Endodermal cell (in vitro differentiated cells): ENCODE measurements around the gene TMEM229A. TPM values are rescaled to one million over a fixed set of nuclear protein-coding genes. Genes with fewer than 3 reads are reported as not detected.

Experiments
- DNase-seq: peaks from one replicate; pipeline ENCODE4 v3.0.0-alpha.2; 2017
- H3K27ac ChIP-seq: 2 replicates; pipeline ENCODE4 v1.5.1; 2013; ENCODE audit warnings: mild to moderate bottlenecking, low read depth, low read length, moderate library complexity
- H3K27me3 ChIP-seq: 2 replicates; pipeline ENCODE4 v1.6.1; 2013; ENCODE audit warnings: mild to moderate bottlenecking, low read length, moderate library complexity; ENCODE audit not compliant: insufficient read depth, control insufficient read depth, poor library complexity, severe bottlenecking
- H3K36me3 ChIP-seq: 2 replicates; pipeline ENCODE4 v1.7.0; 2013; ENCODE audit warnings: mild to moderate bottlenecking, low read length, moderate library complexity; ENCODE audit not compliant: control insufficient read depth, insufficient read depth
- H3K4me1 ChIP-seq: one replicate; pipeline ENCODE4 v1.7.0; 2013; ENCODE audit warnings: low read length; ENCODE audit not compliant: control insufficient read depth, insufficient read depth
- H3K4me3 ChIP-seq: 2 replicates; pipeline ENCODE4 v1.5.1; 2013; ENCODE audit warnings: mild to moderate bottlenecking, low read length, moderate library complexity
- H3K9ac ChIP-seq: 2 replicates; pipeline ENCODE4 v1.6.1; 2013; ENCODE audit warnings: mild to moderate bottlenecking, low read length, moderate library complexity; ENCODE audit not compliant: poor library complexity, severe bottlenecking; ENCODE audit errors: extremely low read depth
- H3K9me3 ChIP-seq: 2 replicates; pipeline ENCODE4 v1.6.1; 2013; ENCODE audit warnings: mild to moderate bottlenecking, low read length, moderate library complexity; ENCODE audit not compliant: control insufficient read depth
- H3K27ac Mint-ChIP-seq: 2 replicates; pipeline ENCODE4 v1.8.0; 2020; ENCODE audit warnings: mixed read lengths
- H3K27me3 Mint-ChIP-seq: 2 replicates; pipeline ENCODE4 v1.8.0; 2021; ENCODE audit warnings: mild to moderate bottlenecking, mixed read lengths; ENCODE audit not compliant: insufficient read depth
- H3K36me3 Mint-ChIP-seq: 2 replicates; pipeline ENCODE4 v1.8.0; 2020; ENCODE audit warnings: low read depth, mixed read lengths
- H3K4me1 Mint-ChIP-seq: 2 replicates; pipeline ENCODE4 v1.8.0; 2020; ENCODE audit warnings: mixed read lengths
- H3K4me3 Mint-ChIP-seq: 2 replicates; pipeline ENCODE4 v1.8.0; 2020; ENCODE audit warnings: mild to moderate bottlenecking, moderate library complexity, mixed read lengths
- H3K9me3 Mint-ChIP-seq: 2 replicates; pipeline ENCODE4 v1.8.0; 2020; ENCODE audit warnings: mild to moderate bottlenecking, mixed read lengths
- WGBS, 2 experiments: methylation state at CpG; one replicate each; pipeline versions ENCODE4 v1.1.5 to v1.1.7; 2013; ENCODE audit warnings: missing lambda C conversion rate in 2 of 2, mixed read lengths in 1 of 2; ENCODE audit not compliant: insufficient coverage in 1 of 2, insufficient read length in 1 of 2; 5-methylcytosine and 5-hydroxymethylcytosine counted together
- total RNA-seq, 2 donors: library from RNA; stranded (reverse); fragmentation: NEBNext Ultra II Directional in 1 of 2; extraction: Animal tissue kit (Norgen Biotek cat#: 25700) in 1 of 2; gene quantifications; 2 replicates in 1 of 2; 3 replicates in 1 of 2; pipeline ENCODE4 v1.2.1, GENCODE V29; 2021
- TF ChIP-seq, protein P1 (sequence below): fragments of 200-600 bp; sonication (generic); conservative IDR thresholded peaks from 2 replicates; pipeline ENCODE4 v1.5.0; 2021; ENCODE audit warnings: antibody characterized with exemption, mild to moderate bottlenecking

TMEM229A gene
- total RNA-seq, 2 donors from 2014 or later = 0.31 to 1.5 TPM

DNA sequence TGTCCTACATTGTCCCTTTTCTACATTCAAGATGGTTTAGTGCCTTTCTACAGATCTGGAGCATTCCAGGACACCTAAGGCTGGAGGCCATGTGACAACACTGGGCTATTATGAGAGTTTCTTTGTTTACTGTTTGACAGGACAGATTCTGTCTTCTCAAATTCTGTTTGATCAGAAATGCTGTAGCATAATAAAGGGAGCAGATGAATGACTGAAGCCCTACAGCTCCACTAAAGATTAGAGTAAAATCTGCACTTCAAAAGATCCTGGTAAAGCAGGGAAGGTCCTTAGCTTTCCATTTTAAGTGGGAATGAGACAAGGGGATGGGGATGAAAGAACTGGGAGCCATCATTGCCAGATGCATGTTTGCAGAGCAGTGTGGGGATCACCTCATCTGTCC, 38.4 kb downstream of the TMEM229A start:
- peaks cover 27% of the 10 kb centered on the region for H3K4me1 Mint-ChIP-seq
- no peak overlapping the region for H3K27ac Mint-ChIP-seq
- no peak overlapping the region for H3K4me3 Mint-ChIP-seq
- Histone ChIP-seq H3K4me1 (no peaks in the 10 kb centered on the region), H3K4me3 (no peak overlapping the region), H3K27ac (peak overlapping the region; percentile 20), H3K9ac (no peak overlapping the region), H3K36me3 (no peaks in the 10 kb centered on the region), H3K9me3 (no peaks in the 10 kb centered on the region), H3K27me3 (no peaks in the 10 kb centered on the region)
- no peaks in the 10 kb centered on the region for H3K36me3 Mint-ChIP-seq
- H3K9me3 Mint-ChIP-seq = peaks cover 7% of the 10 kb centered on the region
- no peaks in the 10 kb centered on the region for H3K27me3 Mint-ChIP-seq
- DNase-seq = no peak
- TF ChIP-seq, protein P1, sequence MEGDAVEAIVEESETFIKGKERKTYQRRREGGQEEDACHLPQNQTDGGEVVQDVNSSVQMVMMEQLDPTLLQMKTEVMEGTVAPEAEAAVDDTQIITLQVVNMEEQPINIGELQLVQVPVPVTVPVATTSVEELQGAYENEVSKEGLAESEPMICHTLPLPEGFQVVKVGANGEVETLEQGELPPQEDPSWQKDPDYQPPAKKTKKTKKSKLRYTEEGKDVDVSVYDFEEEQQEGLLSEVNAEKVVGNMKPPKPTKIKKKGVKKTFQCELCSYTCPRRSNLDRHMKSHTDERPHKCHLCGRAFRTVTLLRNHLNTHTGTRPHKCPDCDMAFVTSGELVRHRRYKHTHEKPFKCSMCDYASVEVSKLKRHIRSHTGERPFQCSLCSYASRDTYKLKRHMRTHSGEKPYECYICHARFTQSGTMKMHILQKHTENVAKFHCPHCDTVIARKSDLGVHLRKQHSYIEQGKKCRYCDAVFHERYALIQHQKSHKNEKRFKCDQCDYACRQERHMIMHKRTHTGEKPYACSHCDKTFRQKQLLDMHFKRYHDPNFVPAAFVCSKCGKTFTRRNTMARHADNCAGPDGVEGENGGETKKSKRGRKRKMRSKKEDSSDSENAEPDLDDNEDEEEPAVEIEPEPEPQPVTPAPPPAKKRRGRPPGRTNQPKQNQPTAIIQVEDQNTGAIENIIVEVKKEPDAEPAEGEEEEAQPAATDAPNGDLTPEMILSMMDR = no peak

DNA sequence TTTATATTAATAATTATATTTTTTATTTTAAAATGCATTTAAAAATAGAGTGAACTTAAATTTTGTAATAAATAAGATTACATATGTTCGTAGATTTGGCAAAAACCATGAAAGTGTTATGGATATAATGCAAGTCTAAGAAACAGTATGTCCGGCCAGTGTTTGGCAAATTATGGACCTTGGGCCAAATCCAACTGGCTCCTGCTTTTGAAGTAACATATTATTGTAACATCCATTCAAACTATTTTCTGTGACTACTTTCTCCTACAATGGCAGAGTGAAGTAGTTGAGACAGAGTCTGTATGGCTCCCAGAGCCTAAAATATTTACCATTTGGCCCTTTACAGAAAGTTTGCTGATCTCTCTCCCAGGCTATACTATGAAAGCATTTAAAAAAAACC, 38.9 kb downstream of the TMEM229A start:
- H3K9me3 ChIP-seq = no peaks in the 10 kb centered on the region
- H3K4me3 Mint-ChIP-seq = no peak overlapping the region
- peak overlapping the region; percentile 2 for H3K27ac ChIP-seq
- H3K9ac ChIP-seq = no peak overlapping the region
- no peak overlapping the region for H3K4me3 ChIP-seq
- WGBS, 2 experiments = 98% methylated on average over 2 of the region's 2 CpGs; no CpG with 5 or more reads in 1 of the 2 experiments
- H3K9me3 Mint-ChIP-seq = peaks cover 10% of the 10 kb centered on the region
- TF ChIP-seq, protein P1 = no peak
- H3K36me3 Mint-ChIP-seq = no peaks in the 10 kb centered on the region
- H3K36me3 ChIP-seq = no peaks in the 10 kb centered on the region
- no peak overlapping the region for H3K27ac Mint-ChIP-seq
- no peaks in the 10 kb centered on the region for H3K27me3 ChIP-seq
- peaks cover 27% of the 10 kb centered on the region for H3K4me1 Mint-ChIP-seq
- DNase-seq = no peak
- H3K27me3 Mint-ChIP-seq = no peaks in the 10 kb centered on the region
- no peaks in the 10 kb centered on the region for H3K4me1 ChIP-seq

DNA sequence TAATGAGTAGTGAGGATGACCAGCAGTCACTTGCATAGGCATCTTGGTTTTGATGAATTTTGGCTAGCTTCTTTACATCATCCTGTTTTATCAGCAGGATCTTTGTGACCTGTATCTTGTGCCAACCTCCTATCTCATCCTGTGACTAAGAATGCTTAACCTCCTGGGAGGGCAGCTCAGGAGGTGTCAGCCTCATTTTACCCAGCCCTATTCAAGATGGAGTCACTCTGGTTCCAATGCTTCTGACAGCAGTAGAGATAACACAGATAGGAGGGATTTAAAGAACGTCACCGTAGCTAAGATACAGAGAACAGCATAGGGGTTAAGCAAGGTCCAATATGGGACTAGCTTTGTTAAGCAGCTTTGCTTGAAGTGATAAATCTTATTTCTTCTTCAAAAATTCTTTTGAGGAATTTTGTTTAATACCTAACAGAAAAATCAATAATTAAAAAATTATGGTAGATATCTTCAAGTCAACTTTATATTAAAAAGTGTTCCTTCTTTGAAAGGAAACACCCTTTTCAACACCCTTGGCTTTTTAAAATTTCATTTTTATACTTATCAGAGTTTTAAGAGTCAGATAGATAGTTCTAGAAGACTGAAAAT, 39.9 kb downstream of the TMEM229A start:
- Mint-ChIP-seq H3K36me3 (no peaks in the 10 kb centered on the region), H3K27ac (no peak overlapping the region), H3K27me3 (no peaks in the 10 kb centered on the region), H3K9me3 (peaks cover 11% of the 10 kb centered on the region), H3K4me1 (peaks cover 27% of the 10 kb centered on the region), H3K4me3 (no peak overlapping the region)
- H3K9me3 ChIP-seq = no peaks in the 10 kb centered on the region
- H3K9ac ChIP-seq = no peak overlapping the region
- no peak for DNase-seq
- H3K4me3 ChIP-seq = no peak overlapping the region
- 63% methylated on average over 2 of the region's 2 CpGs; no CpG with 5 or more reads in 1 of the 2 experiments for WGBS, 2 experiments
- TF ChIP-seq, protein P1 = no peak
- H3K27me3 ChIP-seq = no peaks in the 10 kb centered on the region
- no peaks in the 10 kb centered on the region for H3K4me1 ChIP-seq
- no peaks in the 10 kb centered on the region for H3K36me3 ChIP-seq
- H3K27ac ChIP-seq = no peak overlapping the region
